Tibial artery (tissue), 4 donors: Measurements from ENCODE around the gene SBF1.
A peak's percentile ranks its signal among the peaks of the same experiment; 100 is the strongest.

ENCODE experiments used
- DNase-seq, 2 donors: peaks; one replicate each; pipeline ENCODE4 v3.0.0-alpha.2; 2019
- H3K27ac ChIP-seq, 2 donors: fragments of 200-600 bp; sonication (generic) in 1 of 2; 1 replicate in 1 of 2; 2 replicates in 1 of 2; pipeline ENCODE4 v1.5.1; 2018 to 2019; ENCODE audit warnings: mild to moderate bottlenecking in 1 of 2
- H3K27me3 ChIP-seq, 2 donors: fragments of 200-600 bp; sonication (generic) in 1 of 2; one replicate each; pipeline versions ENCODE4 v1.5.1 to v1.6.0; 2016 to 2019
- H3K36me3 ChIP-seq, 3 donors: fragments of 200-600 bp; sonication (generic) in 2 of 3; one replicate each; pipeline ENCODE4 v1.5.1; 2016 to 2019; ENCODE audit warnings: mild to moderate bottlenecking in 2 of 3
- H3K4me1 ChIP-seq, 4 donors: fragments of 200-600 bp; sonication (generic) in 2 of 4; 1 replicate in 3 of 4; 2 replicates in 1 of 4; pipeline ENCODE4 v1.5.1; 2016 to 2019
- H3K4me3 ChIP-seq, 2 donors: fragments of 200-600 bp; sonication (generic) in 1 of 2; 1 replicate in 1 of 2; 2 replicates in 1 of 2; pipeline ENCODE4 v1.5.1; 2018 to 2019; ENCODE audit warnings: mild to moderate bottlenecking in 2 of 2
- H3K9me3 ChIP-seq, 3 donors: fragments of 200-600 bp; sonication (generic) in 1 of 3; one replicate each; pipeline ENCODE4 v1.5.1; 2016 to 2019
- intact Hi-C: fragments of 100-400 bp; cut with DNase I; formaldehyde crosslinking; loops from one replicate; pipeline ENCODE4 v1.15.0; 2023; ENCODE audit warnings: low total_unique reads
- TF ChIP-seq, protein P1 (sequence below), 2 experiments: fragments of 200-600 bp in 1 of 2; fragments of 450-650 bp in 1 of 2; IDR thresholded peaks; one replicate each; pipeline ENCODE4 v1.5.1; 2017 to 2019; ENCODE audit warnings: antibody characterized with exemption in 2 of 2, mild to moderate bottlenecking in 1 of 2, moderate library complexity in 1 of 2

SBF1 gene

DNA sequence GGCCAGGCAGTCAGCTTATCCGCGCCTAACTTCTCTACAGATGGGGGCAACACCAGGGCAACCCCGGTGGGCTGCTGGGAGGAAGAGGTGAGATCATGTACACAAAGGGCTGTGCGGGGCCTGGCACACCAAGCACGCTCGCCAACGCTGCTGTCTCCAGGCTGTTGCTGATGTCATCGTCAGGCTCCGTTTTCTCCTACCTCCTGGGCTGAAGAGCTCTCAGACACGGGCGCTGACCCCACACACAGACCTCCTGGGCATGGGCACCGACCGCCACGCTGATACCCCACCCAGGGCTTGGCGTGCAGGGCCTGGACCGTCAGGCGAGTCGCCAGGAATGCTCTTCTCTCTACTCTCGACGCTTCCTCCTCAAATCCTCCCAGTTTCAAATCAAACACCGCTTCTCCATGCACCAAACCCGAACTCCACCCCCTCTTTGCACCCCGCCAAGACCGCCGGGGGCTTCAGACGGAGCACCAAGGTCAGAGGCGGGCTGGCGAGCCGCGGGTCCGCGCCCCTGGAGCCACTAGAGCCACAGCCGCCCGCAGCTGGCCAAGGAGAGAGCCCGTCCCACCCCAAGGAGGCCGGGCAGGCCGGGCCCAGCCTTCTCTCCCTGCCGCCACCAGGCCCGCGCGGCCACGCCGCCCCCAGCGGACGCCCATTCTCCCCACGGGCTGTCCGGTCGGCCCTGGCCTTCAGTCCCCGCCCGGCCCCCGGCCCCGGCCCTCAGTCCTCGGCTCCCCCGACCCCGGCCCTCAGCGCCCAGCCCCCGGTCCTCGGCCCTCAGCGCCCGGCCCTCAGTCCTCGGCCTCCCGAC, 772 bp downstream of the SBF1 start:
- TF ChIP-seq, protein P1, sequence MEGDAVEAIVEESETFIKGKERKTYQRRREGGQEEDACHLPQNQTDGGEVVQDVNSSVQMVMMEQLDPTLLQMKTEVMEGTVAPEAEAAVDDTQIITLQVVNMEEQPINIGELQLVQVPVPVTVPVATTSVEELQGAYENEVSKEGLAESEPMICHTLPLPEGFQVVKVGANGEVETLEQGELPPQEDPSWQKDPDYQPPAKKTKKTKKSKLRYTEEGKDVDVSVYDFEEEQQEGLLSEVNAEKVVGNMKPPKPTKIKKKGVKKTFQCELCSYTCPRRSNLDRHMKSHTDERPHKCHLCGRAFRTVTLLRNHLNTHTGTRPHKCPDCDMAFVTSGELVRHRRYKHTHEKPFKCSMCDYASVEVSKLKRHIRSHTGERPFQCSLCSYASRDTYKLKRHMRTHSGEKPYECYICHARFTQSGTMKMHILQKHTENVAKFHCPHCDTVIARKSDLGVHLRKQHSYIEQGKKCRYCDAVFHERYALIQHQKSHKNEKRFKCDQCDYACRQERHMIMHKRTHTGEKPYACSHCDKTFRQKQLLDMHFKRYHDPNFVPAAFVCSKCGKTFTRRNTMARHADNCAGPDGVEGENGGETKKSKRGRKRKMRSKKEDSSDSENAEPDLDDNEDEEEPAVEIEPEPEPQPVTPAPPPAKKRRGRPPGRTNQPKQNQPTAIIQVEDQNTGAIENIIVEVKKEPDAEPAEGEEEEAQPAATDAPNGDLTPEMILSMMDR (IDR thresholded peaks at IDR 0.05) = no peak
- H3K9me3 ChIP-seq = no peaks in the 10 kb centered on the region
- H3K4me1 ChIP-seq = peaks cover 5 to 59% (median 47%) of the 10 kb centered on the region in 4 donors
- H3K27ac ChIP-seq = peak overlapping the region; percentile 64 to 84
- H3K36me3 ChIP-seq = no peaks in the 10 kb centered on the region
- H3K4me3 ChIP-seq = peak overlapping the region; percentile 76 to 93
- no peak for DNase-seq
- peaks cover 0 to 6% of the 10 kb centered on the region in 2 donors for H3K27me3 ChIP-seq
- intact Hi-C loops = no loop called here

DNA sequence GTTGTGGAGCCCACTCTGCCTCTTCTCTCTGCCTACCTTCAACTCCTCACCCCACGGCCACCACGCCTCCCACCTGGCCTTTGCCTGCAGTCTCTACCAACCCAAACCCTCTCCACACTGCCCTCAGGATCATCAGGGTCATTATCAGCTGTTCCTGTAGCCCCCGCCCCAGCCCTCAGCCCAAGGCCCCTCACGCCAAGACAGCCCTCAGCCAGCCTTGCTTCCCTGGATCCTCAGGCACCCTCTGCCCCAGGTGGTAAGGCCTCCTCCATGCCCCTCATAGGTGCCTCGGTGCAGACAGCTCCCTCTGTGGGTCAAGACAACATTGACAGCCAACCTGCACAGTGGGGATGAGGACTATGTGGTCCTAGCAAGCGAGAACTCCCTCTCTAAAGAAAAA, 1.7 kb downstream of the SBF1 start:
- H3K36me3 ChIP-seq = peaks cover 0 to 2% (median 0%) of the 10 kb centered on the region in 3 donors
- no peaks in the 10 kb centered on the region for H3K27me3 ChIP-seq
- peak overlapping the region; percentile 76 to 93 for H3K4me3 ChIP-seq
- no peak for DNase-seq
- H3K4me1 ChIP-seq = peaks cover 5 to 68% (median 47%) of the 10 kb centered on the region in 4 donors
- H3K9me3 ChIP-seq = no peaks in the 10 kb centered on the region
- TF ChIP-seq, protein P1 (IDR thresholded peaks at IDR 0.05) = no peak
- intact Hi-C loops = no loop called here
- H3K27ac ChIP-seq = no peak overlapping the region

GRCh38 chr22:50471962-50472361, 2.9 kb downstream of the SBF1 start:
- intact Hi-C loops = no loop called here
- H3K9me3 ChIP-seq = no peaks in the 10 kb centered on the region
- no peak overlapping the region for H3K27ac ChIP-seq
- DNase-seq = no peak
- TF ChIP-seq, protein P1 (IDR thresholded peaks at IDR 0.05) = no peak
- H3K4me1 ChIP-seq = peaks cover 5 to 70% (median 47%) of the 10 kb centered on the region in 4 donors
- no peak overlapping the region for H3K4me3 ChIP-seq
- no peaks in the 10 kb centered on the region for H3K27me3 ChIP-seq
- H3K36me3 ChIP-seq = peaks cover 7 to 13% (median 8%) of the 10 kb centered on the region in 3 donors

DNA sequence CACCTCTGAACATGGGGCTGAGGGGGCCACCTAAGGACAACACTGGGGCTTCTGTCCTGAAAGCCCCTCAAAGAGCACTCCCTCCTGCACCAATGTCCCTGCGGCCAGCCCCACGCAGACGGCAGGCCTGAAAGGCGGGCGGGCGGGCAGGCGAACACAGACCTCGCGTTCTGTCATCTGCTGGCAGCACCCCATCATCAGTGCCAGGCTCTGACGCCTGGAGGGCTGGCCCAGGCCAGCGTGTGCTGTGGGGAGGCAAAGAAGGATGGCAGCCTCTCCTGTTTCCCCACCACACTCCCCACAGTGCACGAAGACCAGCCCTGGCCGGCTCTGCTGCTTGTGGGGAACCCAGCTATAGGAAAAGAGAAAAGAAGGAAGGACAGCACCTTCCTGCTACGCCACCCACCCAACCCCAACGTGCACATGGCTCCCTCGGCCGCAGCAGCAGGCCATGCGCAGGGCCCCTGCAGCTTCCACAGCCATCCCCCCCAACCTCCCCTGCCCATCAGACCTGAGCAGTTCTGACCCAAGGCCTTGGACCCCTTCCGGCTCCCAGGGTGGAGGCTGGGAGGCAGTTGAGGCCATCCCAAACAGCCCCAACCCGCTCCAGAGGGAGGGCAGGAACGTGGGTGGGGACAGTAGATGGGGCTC, 3.5 kb downstream of the SBF1 start:
- DNase-seq = no peak
- Histone ChIP-seq H3K4me3 (no peak overlapping the region), H3K36me3 (peaks cover 13 to 19% (median 15%) of the 10 kb centered on the region in 3 donors), H3K4me1 (peaks cover 5 to 70% (median 47%) of the 10 kb centered on the region in 4 donors), H3K27me3 (no peaks in the 10 kb centered on the region), H3K27ac (no peak overlapping the region), H3K9me3 (no peaks in the 10 kb centered on the region)
- intact Hi-C loops = no loop called here
- TF ChIP-seq, protein P1 (IDR thresholded peaks at IDR 0.05) = no peak

DNA sequence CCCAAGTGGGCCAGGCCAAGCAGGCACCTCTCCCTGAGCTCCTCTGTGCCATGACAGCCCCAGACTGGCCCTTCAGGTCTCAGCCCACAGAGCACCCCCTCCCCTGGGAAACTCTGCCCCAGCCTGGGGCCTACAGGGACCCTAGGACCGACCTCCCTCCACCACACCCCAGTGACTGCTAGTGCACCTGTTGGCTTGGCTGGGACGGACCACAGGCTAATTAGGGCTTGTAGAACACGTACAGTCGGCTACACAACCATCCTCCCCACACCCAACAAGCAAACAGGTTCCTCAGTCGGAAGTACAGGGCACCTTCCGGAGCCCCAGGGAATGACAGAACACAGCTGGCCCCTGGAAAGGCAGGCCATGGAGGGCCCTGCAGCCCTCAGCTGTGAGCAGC, 4.3 kb downstream of the SBF1 start:
- no peak for DNase-seq
- H3K36me3 ChIP-seq = peaks cover 22 to 28% (median 23%) of the 10 kb centered on the region in 3 donors
- TF ChIP-seq, protein P1 (IDR thresholded peaks at IDR 0.05) = no peak
- H3K9me3 ChIP-seq = no peaks in the 10 kb centered on the region
- intact Hi-C loops = no loop called here
- H3K4me1 ChIP-seq = peaks cover 5 to 66% (median 46%) of the 10 kb centered on the region in 4 donors
- H3K27ac ChIP-seq = no peak overlapping the region
- H3K4me3 ChIP-seq = no peak overlapping the region
- no peaks in the 10 kb centered on the region for H3K27me3 ChIP-seq
